GM12891 (cell line): ENCODE results near the gene KCND3.

Experiments
- POLR2A ChIP-seq: IDR thresholded peaks from 2 replicates; pipeline ENCODE4 v1.6.1; 2011; ENCODE audit warnings: low read depth, low read length, control low read depth
- POLR2AphosphoS5 ChIP-seq: IDR thresholded peaks from 2 replicates; pipeline ENCODE4 v1.6.1; 2011; ENCODE audit warnings: low read depth, low read length, control low read depth
- TAF1 ChIP-seq: IDR thresholded peaks from 2 replicates; pipeline ENCODE4 v1.6.1; 2011; ENCODE audit warnings: low read depth, low read length, control low read depth

DNA sequence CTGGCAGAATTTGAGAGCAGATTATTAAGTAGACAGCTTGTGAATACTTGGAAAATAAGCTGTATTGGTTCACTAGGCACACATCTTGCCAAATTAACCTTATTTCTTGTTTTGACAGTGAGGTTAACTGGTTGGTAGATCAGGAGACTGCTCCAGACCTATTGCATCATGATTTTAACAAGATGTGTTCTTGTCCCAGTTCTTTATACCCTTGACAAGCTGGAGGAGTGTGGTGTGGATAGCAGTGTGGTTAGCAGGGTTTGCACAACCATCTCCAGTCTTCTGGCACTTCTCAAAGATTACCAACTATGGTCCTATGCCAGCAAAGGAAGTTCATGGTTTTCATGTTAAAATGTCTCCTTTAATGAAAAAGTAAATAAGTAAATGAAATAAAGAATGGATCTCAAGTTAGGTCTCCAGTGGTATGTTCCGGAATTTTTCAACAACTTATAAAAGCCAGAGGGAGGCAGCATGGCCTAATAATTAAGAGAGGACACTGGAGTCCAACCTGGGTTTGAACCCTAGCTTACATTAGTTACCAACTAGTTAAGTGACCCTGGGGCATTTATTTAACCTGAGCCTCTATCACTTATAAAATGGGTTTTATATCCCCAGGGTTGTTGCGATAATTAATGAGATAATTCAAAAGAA is 199.7 kb downstream of the KCND3 start:
- TF ChIP-seq POLR2AphosphoS5 (no peak), TAF1 (no peak), POLR2A (no peak)
